GM12892 (cell line): ENCODE results near the gene ACCSL.

ENCODE experiments used
- POLR2A ChIP-seq: IDR thresholded peaks from 2 replicates; pipeline ENCODE4 v1.6.1; 2011; ENCODE audit warnings: low read depth, low read length, control low read depth
- POLR2AphosphoS5 ChIP-seq: IDR thresholded peaks from 2 replicates; pipeline ENCODE4 v1.6.1; 2011; ENCODE audit warnings: low read depth, low read length, control low read depth
- TAF1 ChIP-seq: IDR thresholded peaks from 2 replicates; pipeline ENCODE4 v1.6.1; 2011; ENCODE audit warnings: low read depth, mild to moderate bottlenecking, control low read depth, low read length, borderline replicate concordance

- TF ChIP-seq POLR2AphosphoS5 (no peak), POLR2A (no peak), TAF1 (no peak)
Observed at GRCh38 chr11:44005956-44006355, 41.8 kb upstream of the ACCSL start.
